ENCODE results near the gene DCST1. TPM values are rescaled to one million over a fixed set of nuclear protein-coding genes. Genes with fewer than 3 reads are reported as not detected.

DCST1 gene
- total and polyA plus RNA-seq, 2 donors (not counting 1 experiment from before 2014, with no cell fraction given): 0.22 TPM; not detected in 1

DNA sequence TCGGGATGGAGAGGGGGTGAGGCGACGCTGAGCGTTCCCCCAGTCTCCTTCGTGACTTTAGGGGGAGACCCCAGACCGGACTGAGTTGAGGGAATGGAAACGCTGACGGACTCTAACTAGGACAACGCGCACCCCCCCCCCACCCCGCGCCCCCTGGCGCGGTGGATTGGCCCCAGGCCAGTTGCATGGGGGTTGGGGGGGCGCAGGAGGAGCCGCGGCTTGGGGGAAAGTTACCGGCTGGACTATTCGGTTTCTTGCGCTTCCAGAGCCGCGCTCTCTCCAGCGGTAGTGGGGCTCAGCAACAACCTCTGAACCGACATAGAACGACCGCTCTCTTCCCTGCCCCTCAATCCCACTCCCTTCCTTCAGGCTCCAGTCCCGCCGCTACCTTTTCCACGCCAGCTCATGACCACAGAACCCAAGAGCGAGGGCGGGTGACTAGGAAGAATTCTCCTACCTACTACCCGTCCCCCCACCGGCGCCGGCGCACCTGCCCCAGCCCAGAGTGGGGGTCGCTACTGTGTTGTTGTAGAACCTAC, 30.3 kb upstream of the DCST1 start:
- POLR2A ChIA-PET: interaction anchor here (1.1 to 7.4 kb wide), 2 partner anchors 12 to 1013 kb away, joined by 3 to 74 read pairs; partner anchors contain the start of gene RPS27
- 2% methylated on average over 26 of the region's 37 CpGs for WGBS (ENCODE audit: insufficient coverage)
- no peaks in the 10 kb centered on the region for H3K27me3 Mint-ChIP-seq

More for the DNA sequence above, 30.3 kb upstream of the DCST1 start:
- Mint-ChIP-seq H3K27ac (peak overlapping the region; percentile 94), H3K4me1 (peaks cover 56% of the 10 kb centered on the region), H3K9me3 (ENCODE audit: insufficient read depth) (no peaks in the 10 kb centered on the region), H3K4me3 (peak overlapping the region; percentile 90)
- ATAC-seq (ENCODE audit: low read depth) (no peak), DNase-seq (peak; percentile 49)
- no peak for TF ChIP-seq EZH2 (IDR thresholded peaks at IDR 0.05; ENCODE audit: borderline replicate concordance, insufficient read depth, low read depth, low read length, poor library complexity, severe bottlenecking)
- no peak for TF ChIP-seq CTCF (IDR thresholded peaks at IDR 0.05)
- no peaks in the 10 kb centered on the region for H3K9me3 ChIP-seq (ENCODE audit: control extremely low read depth in 1 of 3, control insufficient read depth in 2 of 3, insufficient read depth in 1 of 3, low read length in 2 of 3)
- H4K20me1 ChIP-seq (ENCODE audit: control insufficient read depth, insufficient read depth, low read length, poor library complexity, severe bottlenecking): peaks cover 23% of the 10 kb centered on the region
- peaks cover 55 to 64% of the 10 kb centered on the region in 2 donors for H3K4me1 ChIP-seq (ENCODE audit: control insufficient read depth in 2 of 2, insufficient read depth in 2 of 2, low read length in 2 of 2)
- H3K27ac ChIP-seq (ENCODE audit: low read length in 2 of 2): peak overlapping the region; percentile 59 to 81
- intact Hi-C loops (cut with micrococcal nuclease): loop anchor here (5.0 kb wide), 3 partner anchors 396 to 676 kb away; partner anchors contain the start of genes ADAR, ATP8B2 and UBE2Q1
- H3K4me2 ChIP-seq (replicated peaks; ENCODE audit: low read depth, low read length, poor library complexity, severe bottlenecking): peak overlapping the region; percentile 96
- CTCF ChIA-PET: interaction anchor here (0.7 to 18.4 kb wide), 3 partner anchors 11 to 59 kb away, joined by 3 to 295 read pairs (median 4); partner anchors contain the start of gene PBXIP1
- peaks cover 56% of the 10 kb centered on the region for H3K79me2 ChIP-seq (ENCODE audit: control insufficient read depth, insufficient read depth, low read length)
- no peaks in the 10 kb centered on the region for H3K36me3 ChIP-seq (replicated peaks in 1 of 2; ENCODE audit: control extremely low read depth in 1 of 2, control insufficient read depth in 1 of 2, extremely low read depth in 1 of 2, insufficient read depth in 2 of 2, low read length in 1 of 2)
- peak overlapping the region; percentile 84 to 98 (median 93) for H3K4me3 ChIP-seq (ENCODE audit: control extremely low read depth in 1 of 5, extremely low read depth in 1 of 5, insufficient read depth in 1 of 5, low read depth in 2 of 5, low read length in 4 of 5)
- peak overlapping the region; percentile 59 for H2AFZ ChIP-seq (ENCODE audit: insufficient read depth, low read depth, low read length, poor library complexity, severe bottlenecking)
- H3K27me3 ChIP-seq (replicated peaks in 1 of 4; ENCODE audit: control extremely low read depth in 1 of 4, control insufficient read depth in 3 of 4, insufficient read depth in 4 of 4, low read length in 3 of 4): no peaks in the 10 kb centered on the region
- peak overlapping the region; percentile 94 for H3K9ac ChIP-seq (ENCODE audit: low read length)

Measured in B cell (primary cell).